GM21825 (cell line): ENCODE measurements around the gene UNC93A.
"Not testable (repeated sequence)": the region's sequence is repeated elsewhere in the genome, so short reads cannot be mapped to it uniquely, and the experiment has no call there.

Experiments
- ATAC-seq: cut with Tn5 transposase; IDR thresholded peaks from one replicate; pipeline ENCODE4 v1.9.1; 2021; ENCODE audit warnings: mild to moderate bottlenecking, moderate library complexity; ENCODE audit not compliant: unreplicated experiment

UNC93A gene

GRCh38 chr6:167290786-167291622 lies at the start of gene UNC93A:
Gene UNC93A (plus strand): TSS chr6:167291315. CDS start chr6:167291490, 175 bp downstream.
- ATAC-seq, result no peak

- ATAC-seq, result not testable (repeated sequence)
Observed at GRCh38 chr6:167241321-167242134, 49.6 kb upstream of the UNC93A start.

GRCh38 chr6:167242135-167242506 lies 49.0 kb upstream of the UNC93A start:
- not testable (repeated sequence) for ATAC-seq

GRCh38 chr6:167242511-167243051 lies 48.5 kb upstream of the UNC93A start:
- not testable (repeated sequence) for ATAC-seq

GRCh38 chr6:167244064-167244960 lies 46.8 kb upstream of the UNC93A start:
- ATAC-seq, result no peak

- no peak for ATAC-seq
Observed at GRCh38 chr6:167244991-167245390, 46.1 kb upstream of the UNC93A start.

GRCh38 chr6:167245591-167245990 lies 45.5 kb upstream of the UNC93A start:
- no peak for ATAC-seq

- no peak for ATAC-seq
Observed at GRCh38 chr6:167247814-167248595, 43.1 kb upstream of the UNC93A start.

GRCh38 chr6:167248878-167249455 lies 42.1 kb upstream of the UNC93A start:
- ATAC-seq, result not testable (repeated sequence)

- no peak for ATAC-seq
Observed at GRCh38 chr6:167252271-167252670, 38.8 kb upstream of the UNC93A start.

- ATAC-seq, result no peak
Observed at GRCh38 chr6:167255918-167256553, 35.1 kb upstream of the UNC93A start.

- no peak for ATAC-seq
Observed at GRCh38 chr6:167258646-167259045, 32.5 kb upstream of the UNC93A start.

- not testable (repeated sequence) for ATAC-seq
Observed at GRCh38 chr6:167266057-167266829, 24.9 kb upstream of the UNC93A start.

- no peak for ATAC-seq
Observed at GRCh38 chr6:167266830-167267555, 24.1 kb upstream of the UNC93A start.

- ATAC-seq, result not testable (repeated sequence)
Observed at GRCh38 chr6:167267556-167267898, 23.6 kb upstream of the UNC93A start.

GRCh38 chr6:167267921-167268401 lies 23.2 kb upstream of the UNC93A start:
- no peak for ATAC-seq

- no peak for ATAC-seq
Observed at GRCh38 chr6:167268683-167269280, 22.3 kb upstream of the UNC93A start.
